ENCODE results near the gene TTC32. TPM values are rescaled to one million over a fixed set of nuclear protein-coding genes. Genes with fewer than 3 reads are reported as not detected.

The TTC32 gene
- total RNA-seq, 2 donors from 2014 or later: 2.0 to 9.3 TPM

GRCh38 chr2:19887510-19887909 is 14.3 kb downstream of the TTC32 start:
- H3K4me3 ChIP-seq: no peak overlapping the region
- WGBS, 2 donors: 76 to 84% methylated on average over 7 of the region's 7 CpGs
- H3K4me1 ChIP-seq: no peaks in the 10 kb centered on the region
- no peak for DNase-seq
- no peak for TF ChIP-seq POLR2A (IDR thresholded peaks at IDR 0.05)
- TF ChIP-seq CTCF (IDR thresholded peaks at IDR 0.05): no peak
- H3K9me3 ChIP-seq: no peaks in the 10 kb centered on the region
- no peaks in the 10 kb centered on the region for H3K27me3 ChIP-seq
- H3K36me3 ChIP-seq (replicated peaks in 1 of 2; ENCODE audit: insufficient read depth in 1 of 2, low read depth in 2 of 2): no peaks in the 10 kb centered on the region
- H3K27ac ChIP-seq: no peak overlapping the region
- intact Hi-C loops (cut with DNase I): no loop called here
- no peak for ATAC-seq

- intact Hi-C loops (cut with DNase I): no loop called here
Observed at GRCh38 chr2:19886261-19886660, 15.5 kb downstream of the TTC32 start.

GRCh38 chr2:19885791-19886190 is 16.0 kb downstream of the TTC32 start:
- Histone ChIP-seq H3K27ac (no peak overlapping the region), H3K36me3 (replicated peaks in 1 of 2; ENCODE audit: insufficient read depth in 1 of 2, low read depth in 2 of 2) (no peaks in the 10 kb centered on the region), H3K9me3 (no peaks in the 10 kb centered on the region), H3K27me3 (no peaks in the 10 kb centered on the region), H3K4me1 (no peaks in the 10 kb centered on the region), H3K4me3 (no peak overlapping the region)
- intact Hi-C loops (cut with DNase I): no loop called here
- 73% methylated on average over 7 of the region's 7 CpGs for WGBS, 2 donors
- no peak for TF ChIP-seq POLR2A (IDR thresholded peaks at IDR 0.05)
- DNase-seq: no peak
- no peak for ATAC-seq

More at GRCh38 chr2:19886261-19886660, 15.5 kb downstream of the TTC32 start:
- H3K4me1 ChIP-seq: no peaks in the 10 kb centered on the region
- no peak overlapping the region for H3K4me3 ChIP-seq
- H3K36me3 ChIP-seq (replicated peaks in 1 of 2; ENCODE audit: insufficient read depth in 1 of 2, low read depth in 2 of 2): no peaks in the 10 kb centered on the region
- H3K9me3 ChIP-seq: no peaks in the 10 kb centered on the region
- ATAC-seq (no peak), DNase-seq (no peak)
- no peaks in the 10 kb centered on the region for H3K27me3 ChIP-seq
- no peak overlapping the region for H3K27ac ChIP-seq
- no peak for TF ChIP-seq POLR2A (IDR thresholded peaks at IDR 0.05)
- no peak for TF ChIP-seq CTCF (IDR thresholded peaks at IDR 0.05)
- WGBS, 2 donors: 77 to 89% methylated on average over 8 to 11 of the region's 11 CpGs

GRCh38 chr2:19883971-19884720 is 17.6 kb downstream of the TTC32 start:
- 94 to 99% methylated on average over 8 of the region's 8 CpGs for WGBS, 2 donors
- Histone ChIP-seq H3K36me3 (replicated peaks in 1 of 2; ENCODE audit: insufficient read depth in 1 of 2, low read depth in 2 of 2) (no peaks in the 10 kb centered on the region), H3K27ac (no peak overlapping the region), H3K9me3 (no peaks in the 10 kb centered on the region), H3K4me3 (no peak overlapping the region), H3K27me3 (no peaks in the 10 kb centered on the region), H3K4me1 (no peaks in the 10 kb centered on the region)
- DNase-seq: no peak
- ATAC-seq: no peak
- intact Hi-C loops (cut with DNase I): no loop called here
- TF ChIP-seq CTCF (IDR thresholded peaks at IDR 0.05): no peak
- no peak for TF ChIP-seq POLR2A (IDR thresholded peaks at IDR 0.05)

GRCh38 chr2:19883486-19883885 is 18.3 kb downstream of the TTC32 start:
- H3K4me3 ChIP-seq: no peak overlapping the region
- no peaks in the 10 kb centered on the region for H3K36me3 ChIP-seq (replicated peaks in 1 of 2; ENCODE audit: insufficient read depth in 1 of 2, low read depth in 2 of 2)
- TF ChIP-seq CTCF (IDR thresholded peaks at IDR 0.05) (no peak), POLR2A (IDR thresholded peaks at IDR 0.05) (no peak)
- H3K27me3 ChIP-seq: no peaks in the 10 kb centered on the region
- ATAC-seq (no peak), DNase-seq (no peak)
- intact Hi-C loops (cut with DNase I): no loop called here
- no peak overlapping the region for H3K27ac ChIP-seq
- WGBS, 2 donors: 29 to 31% methylated on average over 2 of the region's 2 CpGs
- no peaks in the 10 kb centered on the region for H3K9me3 ChIP-seq
- no peaks in the 10 kb centered on the region for H3K4me1 ChIP-seq
